Neural cell (in vitro differentiated cells): ENCODE data around the gene MSANTD7. TPM values are rescaled to one million over a fixed set of nuclear protein-coding genes. Genes with fewer than 3 reads are reported as not detected.

ENCODE experiments used
- H2AFZ ChIP-seq: fragments of 200-600, 300-800 bp; sonication (generic), shearing (Covaris generic); 2 replicates; pipeline ENCODE4 v1.6.0; 2014; ENCODE audit warnings: low read depth, mild to moderate bottlenecking, antibody characterized with exemption, low read length, moderate library complexity
- H3F3A ChIP-seq: fragments of 200-600 bp; shearing (Covaris generic); 2 replicates; pipeline ENCODE4 v1.6.1; 2016; ENCODE audit warnings: mild to moderate bottlenecking, moderate library complexity, mixed read lengths, antibody characterized with exemption, low read length; ENCODE audit not compliant: insufficient read depth, poor library complexity, severe bottlenecking
- H3K27ac ChIP-seq: fragments of 200-600, 300-800 bp; sonication (generic), shearing (Covaris generic); 2 replicates; pipeline ENCODE4 v1.5.1; 2014; ENCODE audit warnings: mild to moderate bottlenecking, low read length, moderate library complexity
- H3K27me3 ChIP-seq: fragments of 300-800, 200-600 bp; sonication (generic), shearing (Covaris generic); 2 replicates; pipeline ENCODE4 v1.6.0; 2014; ENCODE audit warnings: mild to moderate bottlenecking, low read depth, low read length, moderate library complexity; ENCODE audit not compliant: insufficient read depth
- H3K36me3 ChIP-seq: fragments of 300-800, 200-600 bp; sonication (generic), shearing (Covaris generic); 2 replicates; pipeline ENCODE4 v1.5.1; 2014; ENCODE audit warnings: mild to moderate bottlenecking, antibody characterized with exemption, low read length, moderate library complexity; ENCODE audit not compliant: insufficient read depth
- H3K4me2 ChIP-seq: fragments of 300-800, 200-600 bp; sonication (generic), shearing (Covaris generic); 2 replicates; pipeline ENCODE4 v1.6.0; 2014; ENCODE audit warnings: mild to moderate bottlenecking, low read length
- H3K4me3 ChIP-seq: fragments of 300-800, 200-600 bp; sonication (generic), shearing (Covaris generic); 2 replicates; pipeline ENCODE4 v1.5.1; 2014; ENCODE audit warnings: mild to moderate bottlenecking, low read length, moderate library complexity
- H3K79me2 ChIP-seq: fragments of 200-600 bp; shearing (Covaris generic); replicated peaks from 2 replicates; pipeline ENCODE4 v1.6.0; 2014; ENCODE audit warnings: mild to moderate bottlenecking, low read length, moderate library complexity; ENCODE audit not compliant: insufficient read depth
- H3K9ac ChIP-seq: fragments of 300-800, 200-600 bp; sonication (generic), shearing (Covaris generic); 2 replicates; pipeline ENCODE4 v1.6.1; 2016; ENCODE audit warnings: mild to moderate bottlenecking, low read length, mixed read lengths
- H3K9me2 ChIP-seq: fragments of 200-600 bp; shearing (Covaris generic); 2 replicates; pipeline ENCODE4 v1.6.1; 2016; ENCODE audit warnings: mild to moderate bottlenecking, low read length, mixed read lengths; ENCODE audit not compliant: insufficient read depth
- H3K9me3 ChIP-seq: fragments of 200-600, 300-800 bp; sonication (generic), shearing (Covaris generic); 2 replicates; pipeline ENCODE4 v1.6.1; 2016; ENCODE audit warnings: mild to moderate bottlenecking, mixed run types, low read length, moderate library complexity, mixed read lengths
- H4K20me1 ChIP-seq: fragments of 200-600 bp; shearing (Covaris generic); 2 replicates; pipeline ENCODE4 v1.6.1; 2016; ENCODE audit warnings: mild to moderate bottlenecking, mixed run types; ENCODE audit not compliant: insufficient read depth
- CTCF ChIP-seq: fragments of 450-650 bp; IDR thresholded peaks from 2 replicates; pipeline ENCODE4 v1.5.1; 2014; ENCODE audit warnings: antibody characterized with exemption, mild to moderate bottlenecking, moderate library complexity; ENCODE audit not compliant: poor library complexity, severe bottlenecking
- EP300 ChIP-seq: fragments of 450-650 bp; conservative IDR thresholded peaks from 2 replicates; pipeline ENCODE4 v1.6.1; 2014; ENCODE audit warnings: antibody characterized with exemption, mild to moderate bottlenecking, moderate library complexity; ENCODE audit not compliant: poor library complexity, severe bottlenecking
- EZH2 ChIP-seq: fragments of 200-600, 300-800 bp; shearing (Covaris generic), sonication (generic); IDR thresholded peaks from 2 replicates; pipeline ENCODE4 v1.6.1; 2014; ENCODE audit warnings: antibody characterized with exemption, low read length, borderline replicate concordance, mild to moderate bottlenecking; ENCODE audit not compliant: insufficient read depth, poor library complexity, severe bottlenecking
- MXI1 ChIP-seq: fragments of 450-650 bp; conservative IDR thresholded peaks from 2 replicates; pipeline ENCODE4 v1.6.1; 2014; ENCODE audit warnings: antibody characterized with exemption, mild to moderate bottlenecking; ENCODE audit not compliant: poor library complexity, severe bottlenecking
- POLR2AphosphoS5 ChIP-seq: IDR thresholded peaks from 2 replicates; pipeline ENCODE4 v1.6.1; 2012
- RAD21 ChIP-seq: fragments of 450-650 bp; conservative IDR thresholded peaks from 2 replicates; pipeline ENCODE4 v1.6.1; 2014; ENCODE audit warnings: antibody characterized with exemption, mild to moderate bottlenecking, moderate library complexity
- REST ChIP-seq: IDR thresholded peaks from 2 replicates; pipeline ENCODE4 v1.6.1; 2012; ENCODE audit warnings: borderline replicate concordance
- SMC3 ChIP-seq: fragments of 450-650 bp; conservative IDR thresholded peaks from 2 replicates; pipeline ENCODE4 v1.6.1; 2014; ENCODE audit warnings: antibody characterized with exemption, mild to moderate bottlenecking, moderate library complexity; ENCODE audit not compliant: poor library complexity
- TAF1 ChIP-seq: IDR thresholded peaks from 2 replicates; pipeline ENCODE4 v1.6.1; 2012; ENCODE audit warnings: low read depth
- polyA minus RNA-seq: library from RNA; depleted of rRNA, polyadenylated mRNA; stranded (reverse); fragments of >200 nt; gene quantifications from 2 replicates; pipeline ENCODE4 v1.2.3, GENCODE V29; 2014
- polyA plus RNA-seq: library from polyadenylated mRNA; depleted of rRNA; stranded (reverse); fragments of >200 nt; gene quantifications from 2 replicates; pipeline ENCODE4 v1.2.3, GENCODE V29; 2014

Gene MSANTD7
- polyA plus RNA-seq, result 18.2 and 21.1 TPM in 2 replicates
- 43.8 and 45.0 TPM in 2 replicates for polyA minus RNA-seq

- no peaks in the 10 kb centered on the region for H4K20me1 ChIP-seq
Observed at GRCh38 chr10:14837757-14838581, at the start of gene MSANTD7, which contains the start of the genes CDNF and HSPA14. MSANTD7 (plus strand) TSS chr10:14838306; CDS start chr10:14842285, 3,979 bp downstream. CDNF (minus strand) TSS chr10:14838037; CDS start chr10:14837946, 91 bp downstream. HSPA14 (plus strand) TSS chr10:14838306; CDS start chr10:14838403, 97 bp downstream.

More at GRCh38 chr10:14837757-14838581, at the start of gene MSANTD7, which contains the start of the genes CDNF and HSPA14:
- H3K36me3 ChIP-seq, result peaks cover 8% of the 10 kb centered on the region
- H3K4me3 ChIP-seq, result peak within 1 kb of the TSS; percentile 96
- H3F3A ChIP-seq, result peaks cover 7% of the 10 kb centered on the region
- no peaks in the 10 kb centered on the region for H3K9me3 ChIP-seq
- peak within 1 kb of the TSS; percentile 76 for H3K4me2 ChIP-seq
- H3K27me3 ChIP-seq, result no peaks in the 10 kb centered on the region
- peak within 1 kb of the TSS; percentile 65 for H2AFZ ChIP-seq
- H3K79me2 ChIP-seq, result peaks cover 17% of the 10 kb centered on the region
- TF ChIP-seq TAF1, result no peak
- peak; percentile 69 for TF ChIP-seq RAD21
- peak; percentile 72 for TF ChIP-seq SMC3
- peak; percentile 82 for TF ChIP-seq EP300
- TF ChIP-seq CTCF, result peak; percentile 29
- peak; percentile 53 for TF ChIP-seq REST
- TF ChIP-seq EZH2, result no peak
- TF ChIP-seq MXI1, result peak; percentile 80
- TF ChIP-seq POLR2AphosphoS5, result peak; percentile 95
- H3K9me2 ChIP-seq, result no peaks in the 10 kb centered on the region
- H3K9ac ChIP-seq, result peak within 1 kb of the TSS; percentile 94
- H3K27ac ChIP-seq, result peak within 1 kb of the TSS; percentile 98
